Measurements from ENCODE around the gene SCP2. TPM values are rescaled to one million over a fixed set of nuclear protein-coding genes. Genes with fewer than 3 reads are reported as not detected.

The SCP2 gene
- total RNA-seq, 3 donors from 2014 or later = 97.3 to 144 (median 139) TPM

DNA sequence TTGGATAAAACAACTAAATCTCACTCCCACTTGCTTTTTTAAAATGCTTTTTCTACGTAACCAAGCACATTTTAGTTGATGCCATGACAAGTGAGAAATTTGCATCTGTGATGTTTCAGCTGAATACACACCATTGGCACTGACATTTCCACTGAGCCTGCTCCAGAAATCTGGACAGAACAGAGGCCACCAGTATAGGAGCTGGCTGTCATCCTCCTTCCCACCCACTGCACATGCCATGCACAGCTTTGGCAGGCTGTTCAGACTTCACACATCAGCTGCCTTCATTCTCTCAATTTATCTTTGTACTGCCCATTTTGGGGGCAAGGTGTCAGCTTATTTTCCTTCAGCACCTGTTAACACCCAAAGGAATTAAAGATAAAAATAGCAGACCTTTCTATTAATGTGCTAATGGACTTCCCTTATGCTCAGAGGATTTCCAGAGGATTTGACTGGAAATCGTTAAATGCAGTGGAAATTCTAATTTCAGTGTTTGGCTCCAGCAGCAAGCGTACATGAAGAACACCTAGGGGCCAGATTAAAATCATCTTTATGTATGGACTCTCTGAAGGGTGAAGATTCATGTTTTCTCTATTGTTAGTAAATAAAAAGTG, 122.0 kb downstream of the SCP2 start:
- Histone ChIP-seq H3K4me1 (no peaks in the 10 kb centered on the region), H3K9me3 (no peaks in the 10 kb centered on the region), H3K36me3 (no peaks in the 10 kb centered on the region), H3K27ac (peak overlapping the region; percentile 1 to 48), H3K27me3 (no peaks in the 10 kb centered on the region), H3K4me3 (no peak overlapping the region)
- DNase-seq (ENCODE audit: low spot score in 2 of 2) = no peak
- intact Hi-C loops (cut with DNase I; ENCODE audit: low total_unique reads) = no loop called here
- TF ChIP-seq, protein P1, sequence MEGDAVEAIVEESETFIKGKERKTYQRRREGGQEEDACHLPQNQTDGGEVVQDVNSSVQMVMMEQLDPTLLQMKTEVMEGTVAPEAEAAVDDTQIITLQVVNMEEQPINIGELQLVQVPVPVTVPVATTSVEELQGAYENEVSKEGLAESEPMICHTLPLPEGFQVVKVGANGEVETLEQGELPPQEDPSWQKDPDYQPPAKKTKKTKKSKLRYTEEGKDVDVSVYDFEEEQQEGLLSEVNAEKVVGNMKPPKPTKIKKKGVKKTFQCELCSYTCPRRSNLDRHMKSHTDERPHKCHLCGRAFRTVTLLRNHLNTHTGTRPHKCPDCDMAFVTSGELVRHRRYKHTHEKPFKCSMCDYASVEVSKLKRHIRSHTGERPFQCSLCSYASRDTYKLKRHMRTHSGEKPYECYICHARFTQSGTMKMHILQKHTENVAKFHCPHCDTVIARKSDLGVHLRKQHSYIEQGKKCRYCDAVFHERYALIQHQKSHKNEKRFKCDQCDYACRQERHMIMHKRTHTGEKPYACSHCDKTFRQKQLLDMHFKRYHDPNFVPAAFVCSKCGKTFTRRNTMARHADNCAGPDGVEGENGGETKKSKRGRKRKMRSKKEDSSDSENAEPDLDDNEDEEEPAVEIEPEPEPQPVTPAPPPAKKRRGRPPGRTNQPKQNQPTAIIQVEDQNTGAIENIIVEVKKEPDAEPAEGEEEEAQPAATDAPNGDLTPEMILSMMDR (IDR thresholded peaks at IDR 0.05) = no peak
- TF ChIP-seq POLR2AphosphoS5 (IDR thresholded peaks at IDR 0.05) (no peak), POLR2A (IDR thresholded peaks at IDR 0.05) (no peak)

DNA sequence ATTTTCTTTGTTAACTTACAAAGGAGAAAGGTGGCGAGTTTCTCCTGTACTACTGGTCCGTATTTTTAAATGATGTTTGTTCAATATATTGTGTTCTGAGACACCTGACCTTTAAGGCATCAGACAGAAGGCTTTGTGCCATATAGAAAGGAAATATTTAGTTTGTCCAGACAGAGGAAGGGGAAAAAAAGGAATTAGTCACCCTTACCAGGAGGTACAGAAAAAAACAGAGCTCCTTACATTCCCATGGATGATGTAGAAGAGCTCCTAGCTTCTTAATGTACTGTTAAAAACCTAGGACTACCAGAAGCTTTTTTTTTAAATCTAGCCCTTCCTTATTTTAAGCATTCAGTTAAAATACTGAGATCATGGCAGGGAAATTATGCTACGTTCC, 122.5 kb downstream of the SCP2 start:
- TF ChIP-seq POLR2A (IDR thresholded peaks at IDR 0.05) (no peak), POLR2AphosphoS5 (IDR thresholded peaks at IDR 0.05) (no peak)
- TF ChIP-seq, protein P1 (IDR thresholded peaks at IDR 0.05) = no peak
- Histone ChIP-seq H3K4me1 (no peaks in the 10 kb centered on the region), H3K9me3 (no peaks in the 10 kb centered on the region), H3K27ac (peak overlapping the region; percentile 48 to 61), H3K4me3 (no peak overlapping the region), H3K36me3 (no peaks in the 10 kb centered on the region), H3K27me3 (no peaks in the 10 kb centered on the region)
- DNase-seq (ENCODE audit: low spot score in 2 of 2) = no peak
- intact Hi-C loops (cut with DNase I; ENCODE audit: low total_unique reads) = no loop called here

DNA sequence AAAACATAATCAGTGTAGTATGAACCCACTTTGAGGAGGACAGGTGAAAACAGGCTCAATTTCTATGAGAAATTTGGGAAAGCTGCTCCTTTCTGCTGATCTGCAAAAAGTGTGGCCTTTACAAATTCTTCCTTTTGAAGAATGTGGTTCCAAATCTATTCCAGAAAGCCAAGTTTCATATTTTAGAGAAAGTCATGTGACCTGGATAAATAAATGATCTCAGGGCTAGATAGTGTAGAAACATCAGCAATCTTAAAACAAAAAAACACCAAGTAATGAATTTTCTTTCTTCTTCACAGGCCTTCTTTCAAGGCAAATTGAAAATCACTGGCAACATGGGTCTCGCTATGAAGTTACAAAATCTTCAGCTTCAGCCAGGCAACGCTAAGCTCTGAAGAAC, 123.2 kb downstream of the SCP2 start:
- DNase-seq (ENCODE audit: low spot score in 2 of 2) = no peak
- H3K36me3 ChIP-seq = no peaks in the 10 kb centered on the region
- no peaks in the 10 kb centered on the region for H3K27me3 ChIP-seq
- H3K9me3 ChIP-seq = no peaks in the 10 kb centered on the region
- no peaks in the 10 kb centered on the region for H3K4me1 ChIP-seq
- intact Hi-C loops (cut with DNase I; ENCODE audit: low total_unique reads) = no loop called here
- TF ChIP-seq POLR2A (IDR thresholded peaks at IDR 0.05) = no peak
- no peak for TF ChIP-seq POLR2AphosphoS5 (IDR thresholded peaks at IDR 0.05)
- TF ChIP-seq, protein P1 (IDR thresholded peaks at IDR 0.05) = no peak
- H3K27ac ChIP-seq = peak overlapping the region; percentile 48 to 61
- H3K4me3 ChIP-seq = no peak overlapping the region

DNA sequence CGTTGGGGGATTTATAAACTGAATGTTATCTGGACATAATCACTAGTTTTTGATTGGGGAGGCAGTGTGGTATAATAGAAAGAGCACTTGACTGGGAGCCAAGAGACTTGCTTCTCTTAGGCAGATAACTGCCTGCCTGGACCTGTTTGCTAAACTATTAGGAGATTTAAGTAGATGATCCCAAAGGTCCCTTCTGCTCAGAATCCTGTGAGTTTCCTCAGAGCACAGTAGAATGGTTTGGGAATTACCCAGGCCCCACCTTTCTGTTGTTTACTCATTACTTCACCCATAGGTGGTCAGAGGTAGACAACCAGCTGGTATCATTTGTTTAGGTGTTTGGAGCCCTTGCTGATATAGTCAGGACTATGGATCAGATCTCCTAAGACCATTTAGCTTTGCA, 124.6 kb downstream of the SCP2 start:
- intact Hi-C loops (cut with DNase I; ENCODE audit: low total_unique reads) = no loop called here
- TF ChIP-seq POLR2A (IDR thresholded peaks at IDR 0.05) (no peak), POLR2AphosphoS5 (IDR thresholded peaks at IDR 0.05) (no peak)
- TF ChIP-seq, protein P1 (IDR thresholded peaks at IDR 0.05) = no peak
- Histone ChIP-seq H3K27ac (peak overlapping the region in 1 of 2 donors; percentile 59), H3K4me3 (no peak overlapping the region), H3K4me1 (no peaks in the 10 kb centered on the region), H3K36me3 (no peaks in the 10 kb centered on the region), H3K9me3 (no peaks in the 10 kb centered on the region), H3K27me3 (no peaks in the 10 kb centered on the region)
- no peak for DNase-seq (ENCODE audit: low spot score in 2 of 2)

DNA sequence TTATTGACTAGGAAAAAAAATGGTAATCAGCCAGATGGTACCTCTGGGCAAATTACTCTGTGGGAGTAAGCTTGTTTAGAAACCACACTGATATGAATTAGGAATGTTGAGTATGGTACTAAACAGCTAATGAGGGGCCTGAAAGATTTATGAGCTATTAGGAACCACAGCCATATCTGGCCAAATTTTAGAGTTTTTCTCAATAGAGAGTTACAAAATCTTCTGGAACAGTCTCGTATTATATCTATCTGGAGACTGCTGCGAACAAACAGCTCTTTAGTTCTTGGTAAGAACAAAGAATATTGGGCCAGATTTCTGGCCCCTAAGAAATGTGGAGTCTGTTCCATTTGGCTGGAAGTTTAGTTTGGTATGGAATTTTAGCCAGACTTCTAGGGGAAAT, 130.1 kb downstream of the SCP2 start:
- intact Hi-C loops (cut with DNase I; ENCODE audit: low total_unique reads) = no loop called here
- TF ChIP-seq POLR2A (IDR thresholded peaks at IDR 0.05) = no peak
- TF ChIP-seq POLR2AphosphoS5 (IDR thresholded peaks at IDR 0.05) = peak in 1 of 3 donors; percentile 22
- TF ChIP-seq, protein P1 (IDR thresholded peaks at IDR 0.05) = no peak
- no peaks in the 10 kb centered on the region for H3K36me3 ChIP-seq

More for the DNA sequence above, 130.1 kb downstream of the SCP2 start:
- no peak overlapping the region for H3K4me3 ChIP-seq
- H3K27me3 ChIP-seq = peaks cover 0 to 4% of the 10 kb centered on the region in 2 donors
- no peaks in the 10 kb centered on the region for H3K9me3 ChIP-seq
- H3K4me1 ChIP-seq = no peaks in the 10 kb centered on the region
- no peak for DNase-seq (ENCODE audit: low spot score in 2 of 2)
- H3K27ac ChIP-seq = peak overlapping the region in 1 of 2 donors; percentile 23
